Stimulated activated CD4-positive, alpha-beta T cell treated with anti-CD3 and anti-CD28 coated beads, Interleukin-12 subunit alpha, Interleukin-12 subunit beta, amount 100 ng/mL, for 4 hours (primary cell): Measurements from ENCODE around the gene VPS37D.

ENCODE experiments used
- DNase-seq: peaks from one replicate; pipeline ENCODE4 v3.0.0-alpha.2; 2020

Gene VPS37D

DNA sequence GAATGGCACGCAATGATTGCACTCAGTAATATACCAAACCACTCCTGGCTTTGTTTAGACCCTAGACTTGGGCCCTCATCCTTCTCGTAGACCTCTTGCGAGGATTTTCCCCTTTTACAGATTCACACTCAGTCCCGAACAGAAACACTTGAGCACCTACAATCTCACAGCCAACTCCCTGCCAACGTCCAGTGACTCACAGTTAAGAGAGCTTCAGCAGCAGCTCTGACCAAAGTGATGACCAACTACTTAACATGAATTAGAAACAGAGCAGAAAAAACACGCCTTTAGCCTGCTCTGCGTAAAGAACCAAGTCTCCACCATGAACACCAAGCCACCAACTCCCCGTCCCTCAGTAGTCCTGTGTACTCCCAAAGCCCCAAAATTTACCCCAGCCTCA, 13.4 kb downstream of the VPS37D start:
- no peak for DNase-seq

- no peak for DNase-seq
Observed at GRCh38 chr7:73682745-73683055, 15.1 kb downstream of the VPS37D start.

DNA sequence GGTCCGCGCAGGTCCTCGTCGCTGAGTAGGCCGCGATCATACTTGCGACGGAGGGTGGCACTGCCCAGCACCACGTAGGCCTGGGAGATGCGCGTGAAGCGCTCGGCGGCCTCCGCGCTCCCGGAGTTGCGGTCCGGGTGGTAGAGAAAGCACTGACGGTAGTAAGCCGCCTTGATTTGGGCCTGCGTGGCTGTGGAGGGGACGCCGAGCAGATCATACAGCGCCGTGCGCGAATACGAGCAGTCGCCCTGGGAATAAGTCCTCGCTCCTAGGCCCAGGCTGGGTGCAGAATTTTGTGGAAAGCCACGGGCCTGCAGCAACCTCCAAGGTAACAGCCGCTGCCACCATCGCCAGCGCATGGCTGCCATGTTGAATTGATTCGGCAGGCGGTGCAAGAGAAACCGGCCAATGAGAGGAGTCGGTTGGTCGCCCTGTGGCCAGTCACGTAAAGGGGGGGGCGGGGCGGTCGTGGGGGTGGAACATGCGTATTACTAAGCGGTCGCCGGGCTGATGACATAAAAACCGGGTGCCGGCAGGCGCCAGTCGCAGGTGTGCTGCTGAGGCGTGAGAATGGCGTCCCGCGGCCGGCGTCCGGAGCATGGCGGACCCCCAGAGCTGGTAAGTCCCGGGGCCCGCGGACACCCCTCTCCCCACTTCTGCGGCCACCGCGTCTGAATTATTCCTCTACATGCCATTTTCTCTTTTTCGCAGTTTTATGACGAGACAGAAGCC, 15.6 kb downstream of the VPS37D start, which contains the start of the genes BUD23 and DNAJC30:
TSS of gene BUD23 (plus strand) at position 542 of the 732 bp plus-strand sequence. CDS start at position 571, 29 bp downstream.
TSS of gene DNAJC30 (minus strand) at position 398 of the 732 bp plus-strand sequence. CDS start at position 368, 30 bp downstream.
- DNase-seq = peak; percentile 98

GRCh38 chr7:73683788-73684693, 16.4 kb downstream of the VPS37D start:
- DNase-seq = peak; percentile 18

- no peak for DNase-seq
Observed at GRCh38 chr7:73685311-73685710, 17.7 kb downstream of the VPS37D start.

GRCh38 chr7:73688288-73688687, 20.7 kb downstream of the VPS37D start:
- DNase-seq = no peak

GRCh38 chr7:73690646-73691045, 23.0 kb downstream of the VPS37D start:
- no peak for DNase-seq

- DNase-seq = no peak
Observed at GRCh38 chr7:73696372-73696771, 28.7 kb downstream of the VPS37D start.

DNA sequence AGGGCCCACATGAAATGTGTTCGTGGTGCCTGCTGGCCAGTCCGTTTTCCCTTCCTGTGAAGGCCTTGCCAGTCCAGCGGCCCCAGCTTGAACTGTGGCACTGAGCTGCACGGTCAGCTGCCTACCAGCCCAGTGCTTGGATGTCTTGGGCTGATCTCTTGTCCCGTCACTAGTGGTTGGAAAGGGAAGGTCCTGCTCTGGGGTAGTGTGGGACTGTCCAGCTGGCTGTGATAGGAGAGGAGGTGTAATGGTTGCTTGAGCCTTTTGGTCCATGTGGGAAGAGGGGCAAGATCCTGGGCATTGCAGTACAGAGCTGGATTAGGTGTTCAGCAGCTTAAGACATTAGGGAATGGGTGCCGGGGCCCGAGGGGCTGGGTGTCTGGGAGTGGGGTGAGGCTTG, 30.8 kb downstream of the VPS37D start:
- no peak for DNase-seq

GRCh38 chr7:73699370-73700068, 31.9 kb downstream of the VPS37D start:
- no peak for DNase-seq

- no peak for DNase-seq
Observed at GRCh38 chr7:73700069-73700423, 32.4 kb downstream of the VPS37D start.

- no peak for DNase-seq
Observed at GRCh38 chr7:73700581-73701134, 33.0 kb downstream of the VPS37D start.

DNA sequence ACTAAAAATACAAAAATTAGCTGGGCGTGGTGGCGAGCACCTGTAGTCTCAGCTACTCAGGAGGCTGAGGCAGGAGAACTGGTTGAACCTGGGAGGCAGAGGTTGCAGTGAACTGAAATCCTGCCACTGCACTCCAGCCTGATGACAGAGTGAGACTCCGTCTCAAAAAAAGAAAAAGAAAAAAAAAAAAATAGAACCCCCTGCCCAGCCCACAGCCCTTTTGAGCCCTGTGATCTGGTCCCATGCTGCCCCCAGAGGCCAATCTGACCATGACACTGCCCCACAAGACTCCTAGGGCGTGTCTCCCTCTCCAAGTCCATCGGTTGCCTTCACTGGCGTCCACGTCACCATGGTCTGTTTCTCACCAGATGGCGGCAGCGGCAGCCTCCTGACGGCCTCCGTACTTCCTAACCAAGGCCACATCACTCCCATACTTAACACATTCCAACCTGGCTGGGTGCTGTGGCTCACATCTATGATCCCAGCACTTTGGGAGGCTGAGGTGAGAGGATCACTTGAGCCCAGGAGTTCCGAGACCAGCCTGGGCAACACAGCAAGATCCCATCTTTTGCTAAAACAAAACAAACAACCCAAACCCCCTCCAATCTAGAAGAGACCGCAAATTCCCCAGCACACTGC, 33.8 kb downstream of the VPS37D start:
- DNase-seq = peak; percentile 31

GRCh38 chr7:73702226-73702625, 34.6 kb downstream of the VPS37D start:
- DNase-seq = no peak

- no peak for DNase-seq
Observed at GRCh38 chr7:73702665-73703064, 35.0 kb downstream of the VPS37D start.

- no peak for DNase-seq
Observed at GRCh38 chr7:73703225-73703624, 35.6 kb downstream of the VPS37D start.

DNA sequence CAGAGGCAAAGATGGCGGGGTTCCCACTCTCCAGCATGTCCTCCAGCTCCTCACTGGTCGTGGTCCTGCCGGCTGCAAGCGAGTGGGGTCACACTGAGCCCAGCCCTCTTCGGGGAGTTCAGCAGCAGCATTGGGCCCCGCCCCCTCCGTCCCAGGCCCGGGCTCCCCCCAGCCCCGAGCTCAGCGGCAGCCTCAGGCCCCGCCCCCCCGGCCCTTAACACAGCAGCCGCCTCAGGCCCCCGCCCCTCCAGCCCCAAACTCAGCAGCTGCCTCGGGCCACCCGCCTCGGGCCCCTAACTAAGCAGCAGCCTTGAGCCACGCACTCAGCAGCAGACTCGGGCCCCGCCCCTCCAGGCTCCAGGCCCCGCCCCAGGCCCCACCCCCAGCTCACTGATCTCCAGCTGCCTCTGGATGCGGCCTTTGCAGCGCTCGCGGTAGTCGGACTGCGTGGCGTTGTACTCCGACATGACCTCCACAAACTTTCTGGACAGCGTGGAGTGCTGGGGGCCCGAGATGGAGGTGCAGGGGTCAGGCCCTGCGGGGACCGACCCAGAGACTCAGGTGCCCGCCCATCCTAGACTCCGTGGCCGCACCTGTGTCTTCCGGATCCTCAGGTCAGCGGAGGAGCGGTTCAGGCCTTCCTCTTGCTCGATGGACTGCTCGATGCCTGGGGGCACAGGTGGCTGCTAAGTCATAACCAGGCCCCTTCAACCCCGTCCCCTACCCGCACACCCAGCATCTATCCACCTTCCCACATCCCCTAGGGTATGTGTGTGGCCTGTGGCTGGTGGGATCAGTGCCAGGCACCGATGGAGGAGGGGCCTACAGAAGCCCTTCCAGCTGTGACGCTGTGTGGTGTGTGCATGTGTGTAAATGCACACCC, 36.4 kb downstream of the VPS37D start:
- peak; percentile 46 for DNase-seq

- DNase-seq = no peak
Observed at GRCh38 chr7:73704640-73705550, 37.3 kb downstream of the VPS37D start.

DNA sequence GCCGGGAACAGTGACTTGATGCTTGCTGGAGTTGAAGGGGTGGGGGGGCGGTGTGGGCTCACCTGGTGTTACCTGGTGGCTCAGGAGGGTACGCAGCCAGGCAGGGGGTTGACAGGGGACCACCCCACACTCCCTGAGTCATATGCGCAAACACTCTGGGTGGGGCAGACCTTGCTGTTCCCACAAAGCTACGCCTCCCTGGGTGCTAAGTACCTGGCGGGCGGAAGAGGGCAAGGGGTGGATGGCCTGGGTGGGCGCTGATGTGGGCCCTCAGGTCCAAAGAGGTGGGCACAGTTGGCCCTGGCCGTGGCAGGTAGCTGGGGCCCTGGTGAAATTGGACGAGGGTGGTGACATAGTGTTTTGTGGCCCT, 37.9 kb downstream of the VPS37D start:
- no peak for DNase-seq
